PFSK-1 (cell line): ENCODE results near the gene ALG14.

Experiments
- POLR2AphosphoS5 ChIP-seq: IDR thresholded peaks from 2 replicates; pipeline ENCODE4 v1.6.1; 2012; ENCODE audit warnings: low read depth, mild to moderate bottlenecking, control low read depth, low read length, moderate library complexity
- SIN3A ChIP-seq: IDR thresholded peaks from 2 replicates; pipeline ENCODE4 v1.6.1; 2012; ENCODE audit warnings: mild to moderate bottlenecking, low read length, moderate library complexity, borderline replicate concordance; ENCODE audit not compliant: insufficient read depth

- TF ChIP-seq POLR2AphosphoS5 (no peak), SIN3A (no peak)
Observed at GRCh38 chr1:94926126-94926914, 146.4 kb downstream of the ALG14 start.
